Adrenal gland (tissue), 12 donors: ENCODE measurements around the gene RPS6KB1. TPM values are rescaled to one million over a fixed set of nuclear protein-coding genes. Genes with fewer than 3 reads are reported as not detected.
"Not testable (repeated sequence)": the region's sequence is repeated elsewhere in the genome, so short reads cannot be mapped to it uniquely, and the experiment has no call there.

Experiments
- DNase-seq, 7 donors: peaks; one replicate each; pipeline ENCODE4 v3.0.0-alpha.2; 2019 to 2020
- H3K27ac ChIP-seq, 5 donors: fragments of 200-600 bp; sonication (generic) in 4 of 5; 1 replicate in 3 of 5; 2 replicates in 2 of 5; pipeline versions ENCODE4 v1.5.1 to v1.8.0; 2016 to 2020; ENCODE audit warnings: mild to moderate bottlenecking in 1 of 5
- H3K27me3 ChIP-seq: fragments of 200-600 bp; 2 replicates; pipeline ENCODE4 v1.8.0; 2021
- H3K36me3 ChIP-seq, 2 donors: fragments of 200-600 bp; replicated peaks in 1 of 2; 1 replicate in 1 of 2; 2 replicates in 1 of 2; pipeline versions ENCODE4 v1.5.1 to v1.8.0; 2018 to 2022
- H3K4me1 ChIP-seq, 2 donors: fragments of 200-600 bp; replicated peaks in 1 of 2; 1 replicate in 1 of 2; 2 replicates in 1 of 2; pipeline versions ENCODE4 v1.5.1 to v1.8.0; 2018 to 2021
- H3K4me3 ChIP-seq, 4 donors: fragments of 200-600 bp; sonication (generic) in 3 of 4; one replicate each; pipeline ENCODE4 v1.5.1; 2016 to 2018
- H3K9me3 ChIP-seq, 3 donors: fragments of 200-600 bp; sonication (generic) in 1 of 3; replicated peaks in 1 of 3; 1 replicate in 2 of 3; 2 replicates in 1 of 3; pipeline versions ENCODE4 v1.5.1 to v1.8.0; 2016 to 2021
- POLR2A ChIP-seq, 2 donors: fragments of 450-650 bp; IDR thresholded peaks; one replicate each; pipeline ENCODE4 v1.6.1; 2017; ENCODE audit warnings: antibody characterized with exemption in 2 of 2, mild to moderate bottlenecking in 2 of 2, moderate library complexity in 1 of 2
- WGBS, 4 donors: extraction: QIAGEN DNeasy Blood & Tissue Kit in 2 of 4; methylation state at CpG; one replicate each; pipeline versions ENCODE4 v1.1.5 to v1.1.7; 2013 to 2017; 5-methylcytosine and 5-hydroxymethylcytosine counted together
- intact Hi-C, 2 donors: fragments of 100-400 bp; cut with DNase I; formaldehyde crosslinking; loops; one replicate each; pipeline versions ENCODE4 v1.14.1 to v1.15.0; 2022 to 2023
- polyA plus RNA-seq, 3 donors: library from polyadenylated mRNA; stranded (reverse); fragments of 200-250 nt in 2 of 3; fragments of 350-450 nt in 1 of 3; fragmentation: Illumina TruSeq in 1 of 3; extraction: RNeasy Lipid Tissue Mini Kit (QIAGEN cat#74804) in 1 of 3; gene quantifications; one replicate each; pipeline ENCODE4 v1.2.3, GENCODE V29; 2013 to 2014
- total RNA-seq, 9 donors: library from RNA; depleted of rRNA in 4 of 9; stranded (reverse); fragments of >200 nt in 4 of 9; fragments of 120-200 nt in 1 of 9; fragmentation: NEBNext Ultra II Directional in 1 of 9; extraction: Animal tissue kit (Norgen Biotek cat#: 25700) in 1 of 9; gene quantifications; one replicate each; pipeline versions ENCODE4 v1.1.0 to v1.2.4, GENCODE V29; 2013 to 2023
- TF ChIP-seq, protein P1 (sequence below), 6 experiments: fragments of 450-650 bp in 4 of 6; fragments of 200-600 bp in 2 of 6; sonication (generic) in 1 of 6; IDR thresholded peaks; 1 replicate in 5 of 6; 2 replicates in 1 of 6; pipeline versions ENCODE4 v1.5.1 to v1.8.0; 2016 to 2021; ENCODE audit warnings: antibody characterized with exemption in 6 of 6, mild to moderate bottlenecking in 2 of 6, moderate library complexity in 1 of 6
- donor health status: healthy with polysubstance abuse.
- donor health status: Bipolar disorder and iron deficiency.
- donor health status: DM: yes; HTN: yes; CAD: no.
- donor health status: DM: no; HTN: no; CAD: no.
- donor health status: DM: no; HTN: no; CAD: no.
- donor health status: DM: yes; HTN: yes; CAD: no.

RPS6KB1 gene
- total and polyA plus RNA-seq, 12 donors, result 13.2 to 49.0 (median 37.0) TPM

DNA sequence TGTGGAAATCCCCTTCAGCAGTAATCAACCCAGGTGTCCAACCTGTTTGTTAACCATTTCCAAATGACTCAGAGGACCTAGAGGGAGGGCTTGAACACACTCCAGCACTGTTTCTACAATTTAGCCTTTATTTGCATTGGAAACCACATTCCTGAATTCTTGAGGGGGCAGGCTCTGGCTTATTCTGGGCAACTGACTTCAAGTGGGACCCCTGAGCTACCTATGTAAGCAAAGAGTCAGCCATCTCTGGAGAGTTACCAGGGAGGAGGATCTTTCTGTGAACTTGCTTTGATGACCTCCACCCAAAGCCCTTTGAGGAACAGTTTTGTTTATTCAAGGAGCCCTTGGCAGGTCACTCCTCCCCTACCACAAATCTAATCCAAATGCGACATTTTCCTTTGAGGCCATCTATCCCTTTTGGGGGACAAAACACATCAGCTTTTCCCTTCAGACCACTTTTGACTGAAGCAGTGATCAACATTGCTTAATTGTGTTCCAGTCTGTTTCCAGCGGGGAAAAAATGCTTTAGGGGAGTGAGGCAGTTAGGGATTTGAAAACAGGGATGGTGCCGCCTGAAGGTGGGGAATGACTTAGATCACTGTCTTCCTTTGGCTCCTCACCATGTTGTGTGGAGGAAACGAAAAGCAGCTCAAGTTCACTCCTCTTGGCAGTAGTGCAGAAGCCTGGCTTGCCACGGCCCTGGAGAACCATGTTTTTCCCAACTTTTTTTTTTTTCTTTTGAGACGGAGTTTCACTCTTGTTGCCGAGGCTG is 46.3 kb upstream of the RPS6KB1 start:
- H3K27me3 ChIP-seq, result no peaks in the 10 kb centered on the region
- peaks cover 32 to 45% of the 10 kb centered on the region in 2 donors for H3K4me1 ChIP-seq
- H3K36me3 ChIP-seq, result peaks cover 0 to 4% of the 10 kb centered on the region in 2 donors
- WGBS, 4 donors, result 24 to 33% (median 31%) methylated on average over 7 of the region's 7 CpGs
- DNase-seq, result peak in 6 of 7 donors; percentile 54 to 74 (median 60)
- TF ChIP-seq POLR2A (IDR thresholded peaks at IDR 0.05), result no peak
- TF ChIP-seq, protein P1, sequence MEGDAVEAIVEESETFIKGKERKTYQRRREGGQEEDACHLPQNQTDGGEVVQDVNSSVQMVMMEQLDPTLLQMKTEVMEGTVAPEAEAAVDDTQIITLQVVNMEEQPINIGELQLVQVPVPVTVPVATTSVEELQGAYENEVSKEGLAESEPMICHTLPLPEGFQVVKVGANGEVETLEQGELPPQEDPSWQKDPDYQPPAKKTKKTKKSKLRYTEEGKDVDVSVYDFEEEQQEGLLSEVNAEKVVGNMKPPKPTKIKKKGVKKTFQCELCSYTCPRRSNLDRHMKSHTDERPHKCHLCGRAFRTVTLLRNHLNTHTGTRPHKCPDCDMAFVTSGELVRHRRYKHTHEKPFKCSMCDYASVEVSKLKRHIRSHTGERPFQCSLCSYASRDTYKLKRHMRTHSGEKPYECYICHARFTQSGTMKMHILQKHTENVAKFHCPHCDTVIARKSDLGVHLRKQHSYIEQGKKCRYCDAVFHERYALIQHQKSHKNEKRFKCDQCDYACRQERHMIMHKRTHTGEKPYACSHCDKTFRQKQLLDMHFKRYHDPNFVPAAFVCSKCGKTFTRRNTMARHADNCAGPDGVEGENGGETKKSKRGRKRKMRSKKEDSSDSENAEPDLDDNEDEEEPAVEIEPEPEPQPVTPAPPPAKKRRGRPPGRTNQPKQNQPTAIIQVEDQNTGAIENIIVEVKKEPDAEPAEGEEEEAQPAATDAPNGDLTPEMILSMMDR (IDR thresholded peaks at IDR 0.05), result peak in 1 of 6 experiments; percentile 10
- peak overlapping the region in 1 of 4 donors; percentile 19 for H3K4me3 ChIP-seq
- H3K27ac ChIP-seq, result peak overlapping the region; percentile 42 to 97 (median 71)
- intact Hi-C loops, result no loop called here
- no peaks in the 10 kb centered on the region for H3K9me3 ChIP-seq

DNA sequence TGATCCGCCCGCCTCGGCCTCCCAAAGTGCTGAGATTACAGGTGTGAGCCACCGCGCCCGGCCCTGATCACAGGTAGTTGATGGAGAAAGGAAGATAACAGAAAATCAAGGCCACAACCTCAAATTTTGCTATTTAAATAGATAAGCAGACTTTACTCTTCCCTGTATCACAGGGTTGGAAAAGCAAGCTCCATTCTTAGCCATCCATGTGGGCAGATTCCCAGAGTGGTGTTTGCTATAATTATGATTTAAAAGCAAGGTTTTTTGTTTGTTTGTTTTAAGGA is 44.6 kb upstream of the RPS6KB1 start:
- DNase-seq, result peak in 1 of 7 donors; percentile 50
- Histone ChIP-seq H3K4me1 (peaks cover 28 to 54% of the 10 kb centered on the region in 2 donors), H3K27ac (peak overlapping the region in 1 of 5 donors; percentile 24)

DNA sequence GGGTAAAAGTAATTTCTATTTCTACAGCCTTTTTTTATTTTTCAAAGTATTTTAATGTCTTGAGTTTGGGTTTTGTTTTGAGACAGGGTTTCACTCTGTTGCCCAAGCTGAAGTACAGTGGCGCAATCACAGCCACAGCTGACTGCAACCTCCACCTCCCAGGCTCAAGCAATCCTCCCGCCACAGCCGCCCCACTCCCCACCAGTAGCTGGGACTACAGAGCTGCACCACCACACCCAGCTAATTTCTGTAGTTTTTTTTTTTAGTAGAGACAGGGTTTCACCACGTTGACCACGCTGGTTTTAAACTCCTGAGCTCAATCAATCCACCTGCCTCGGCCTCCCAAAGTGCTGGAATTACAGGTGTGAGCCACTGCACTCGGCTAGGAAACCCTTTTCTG is 44.1 kb upstream of the RPS6KB1 start:
- H3K36me3 ChIP-seq, result no peaks in the 10 kb centered on the region
- no peak overlapping the region for H3K4me3 ChIP-seq
- no peaks in the 10 kb centered on the region for H3K27me3 ChIP-seq
- peak in 6 of 7 donors; percentile 48 to 73 (median 62) for DNase-seq
- 60 to 79% (median 74%) methylated on average over 7 of the region's 7 CpGs for WGBS, 4 donors
- H3K4me1 ChIP-seq, result peaks cover 28 to 59% of the 10 kb centered on the region in 2 donors
- intact Hi-C loops, result no loop called here
- H3K27ac ChIP-seq, result peak overlapping the region in 1 of 5 donors; percentile 24
- H3K9me3 ChIP-seq, result no peaks in the 10 kb centered on the region
- TF ChIP-seq POLR2A (IDR thresholded peaks at IDR 0.05), result no peak
- TF ChIP-seq, protein P1 (IDR thresholded peaks at IDR 0.05), result no peak

More for the DNA sequence above, 44.6 kb upstream of the RPS6KB1 start:
- H3K4me3 ChIP-seq, result no peak overlapping the region
- WGBS, 4 donors, result 90 to 96% (median 93%) methylated on average over 6 of the region's 6 CpGs
- intact Hi-C loops, result no loop called here
- TF ChIP-seq, protein P1 (IDR thresholded peaks at IDR 0.05), result no peak
- TF ChIP-seq POLR2A (IDR thresholded peaks at IDR 0.05), result no peak
- no peaks in the 10 kb centered on the region for H3K36me3 ChIP-seq
- H3K27me3 ChIP-seq, result no peaks in the 10 kb centered on the region
- H3K9me3 ChIP-seq, result no peaks in the 10 kb centered on the region

DNA sequence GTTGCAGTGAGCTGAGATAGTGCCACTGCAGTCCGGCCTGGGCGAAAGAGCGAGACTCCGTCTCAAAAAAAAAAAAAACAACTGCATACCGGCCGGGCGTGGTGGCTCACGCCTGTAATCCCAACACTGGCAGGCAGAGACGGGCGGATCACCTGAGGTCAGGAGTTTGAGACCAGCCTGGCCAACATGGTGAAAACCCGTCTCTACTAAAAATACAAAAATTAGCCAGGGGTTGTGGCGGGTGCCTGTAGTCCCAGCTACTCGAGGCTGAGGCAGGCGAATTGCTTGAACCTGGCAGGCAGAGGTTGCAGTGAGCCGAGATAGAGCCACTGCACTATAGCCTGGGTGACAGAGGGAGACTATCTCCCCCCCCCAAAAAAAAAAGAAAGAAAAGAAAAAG is 42.6 kb upstream of the RPS6KB1 start:
- H3K4me1 ChIP-seq, result peaks cover 23 to 60% of the 10 kb centered on the region in 2 donors
- peak in 1 of 7 donors; percentile 46 for DNase-seq
- H3K27ac ChIP-seq, H3K4me3 ChIP-seq, H3K9me3 ChIP-seq, H3K36me3 ChIP-seq, H3K27me3 ChIP-seq, intact Hi-C loops: not testable (repeated sequence)
- 88 to 96% (median 94%) methylated on average over 15 of the region's 15 CpGs for WGBS, 4 donors
